A673 (cell line): ENCODE results near the gene FRRS1L. TPM values are rescaled to one million over a fixed set of nuclear protein-coding genes. Genes with fewer than 3 reads are reported as not detected.
A peak's percentile ranks its signal among the peaks of the same experiment; 100 is the strongest.

ENCODE experiments used
- BruUV-seq: library from RNA; stranded (reverse); fragments of 400-500 nt; replicated peaks from 2 replicates; lab custom pipeline; 2021; lab: Mats Ljungman, UMichigan
- CTCF ChIA-PET: fragments of 300-600 bp; sonication (Branson Sonifier 250); formaldehyde crosslinking; loops from one replicate; lab custom pipeline; 2022; ENCODE audit warnings: antibody characterized with exemption; lab: Charles Lee
- POLR2A ChIA-PET: fragments of 300-600 bp; sonication (Branson Sonifier 250); formaldehyde crosslinking; loops from one replicate; lab custom pipeline; 2022; ENCODE audit warnings: antibody characterized with exemption; ENCODE audit not compliant: low non-redundant PET; lab: Charles Lee
- DNase-seq: peaks from one replicate; pipeline ENCODE4 v3.0.0-alpha.2; 2015; ENCODE audit warnings: low spot score
- H3K27ac ChIP-seq: fragments of 200-600 bp; sonication (generic); 2 replicates; pipeline ENCODE4 v1.5.1; 2016; ENCODE audit warnings: mixed run types, low read depth, mild to moderate bottlenecking, mixed read lengths, antibody characterized with exemption, low read length; ENCODE audit not compliant: poor library complexity, severe bottlenecking
- H3K27me3 ChIP-seq: fragments of 200-600 bp; sonication (generic); replicated peaks from 2 replicates; pipeline ENCODE4 v1.6.1; 2017; ENCODE audit warnings: mixed run types, low read depth, mild to moderate bottlenecking, mixed read lengths, antibody characterized with exemption, low read length; ENCODE audit not compliant: insufficient read depth, poor library complexity
- H3K36me3 ChIP-seq: fragments of 200-600 bp; sonication (generic); 2 replicates; pipeline ENCODE4 v1.6.1; 2016; ENCODE audit warnings: mixed run types, mild to moderate bottlenecking, mixed read lengths, antibody characterized with exemption, low read length; ENCODE audit not compliant: insufficient read depth, poor library complexity, severe bottlenecking
- H3K4me1 ChIP-seq: fragments of 200-600 bp; sonication (generic); 2 replicates; pipeline ENCODE4 v1.6.1; 2017; ENCODE audit warnings: mixed run types, mild to moderate bottlenecking, mixed read lengths, antibody characterized with exemption, low read length; ENCODE audit not compliant: insufficient read depth, poor library complexity, severe bottlenecking
- H3K4me3 ChIP-seq: fragments of 200-600 bp; sonication (generic); 2 replicates; pipeline ENCODE4 v1.5.1; 2016; ENCODE audit warnings: low read depth, mixed run types, mild to moderate bottlenecking, mixed read lengths, low read length; ENCODE audit not compliant: poor library complexity, severe bottlenecking
- H3K9me3 ChIP-seq: fragments of 200-600 bp; sonication (generic); 2 replicates; pipeline ENCODE4 v1.6.1; 2016; ENCODE audit warnings: mixed run types, low read depth, mild to moderate bottlenecking, mixed read lengths, antibody characterized with exemption, low read length; ENCODE audit not compliant: poor library complexity, severe bottlenecking
- CTCF ChIP-seq: fragments of 300-800, 200-600 bp; sonication (generic); conservative IDR thresholded peaks from 2 replicates; pipeline ENCODE4 v1.5.1; 2017; ENCODE audit warnings: low read depth, mild to moderate bottlenecking, antibody characterized with exemption, low read length, moderate library complexity, mixed read lengths
- EZH2 ChIP-seq: fragments of 200-600 bp; sonication (generic); IDR thresholded peaks from 2 replicates; pipeline ENCODE4 v1.6.1; 2017; ENCODE audit warnings: borderline replicate concordance, low read depth, mild to moderate bottlenecking, mixed read lengths, antibody characterized with exemption, low read length; ENCODE audit not compliant: poor library complexity, severe bottlenecking
- intact Hi-C: fragments of 100-400 bp; cut with micrococcal nuclease; formaldehyde crosslinking; loops from one replicate; pipeline ENCODE4 v1.10.0; 2022; ENCODE audit not compliant: unreplicated experiment
- total RNA-seq: library from RNA; stranded (reverse); gene quantifications from 2 replicates; pipeline ENCODE4 v1.2.3, GENCODE V29; 2021

Gene FRRS1L
- total RNA-seq, 1 experiment from 2014 or later = 0.41 TPM

- no peak for DNase-seq
- CTCF ChIA-PET = no interaction called here
- no peaks in the 10 kb centered on the region for H3K9me3 ChIP-seq
- H3K4me1 ChIP-seq = no peaks in the 10 kb centered on the region
- no peaks in the 10 kb centered on the region for H3K36me3 ChIP-seq
- H3K4me3 ChIP-seq = no peak overlapping the region
- TF ChIP-seq EZH2 = no peak
- no peak for TF ChIP-seq CTCF
- peaks cover 3% of the 10 kb centered on the region for H3K27me3 ChIP-seq
- POLR2A ChIA-PET = no interaction called here
- BruUV-seq = no TSS peak
- intact Hi-C loops = no loop called here
- no peak overlapping the region for H3K27ac ChIP-seq
Observed at GRCh38 chr9:109203761-109204360, 36.8 kb upstream of the FRRS1L start.

- DNase-seq = no peak
- Histone ChIP-seq H3K4me3 (no peak overlapping the region), H3K27ac (no peak overlapping the region), H3K4me1 (no peaks in the 10 kb centered on the region), H3K27me3 (peaks cover 3% of the 10 kb centered on the region), H3K36me3 (no peaks in the 10 kb centered on the region), H3K9me3 (no peaks in the 10 kb centered on the region)
- no TSS peak for BruUV-seq
- no peak for TF ChIP-seq CTCF
- no peak for TF ChIP-seq EZH2
- CTCF ChIA-PET = no interaction called here
- intact Hi-C loops = no loop called here
- POLR2A ChIA-PET = no interaction called here
Observed at GRCh38 chr9:109199676-109200075, 32.6 kb upstream of the FRRS1L start.

GRCh38 chr9:109198736-109199382, 31.8 kb upstream of the FRRS1L start:
- Histone ChIP-seq H3K4me1 (no peaks in the 10 kb centered on the region), H3K4me3 (no peak overlapping the region), H3K9me3 (no peaks in the 10 kb centered on the region), H3K36me3 (no peaks in the 10 kb centered on the region), H3K27me3 (peaks cover 3% of the 10 kb centered on the region), H3K27ac (no peak overlapping the region)
- intact Hi-C loops = no loop called here
- BruUV-seq = no TSS peak
- ChIA-PET CTCF (interaction anchor here (0.6 kb wide), 1 partner anchor 32 kb away, joined by 5 read pairs; no protein-coding TSS in a partner anchor), POLR2A (no interaction called here)
- TF ChIP-seq CTCF (0 out of 2 replicates have a peak, but pooled peaks have one; percentile 18), EZH2 (no peak)
- no peak for DNase-seq
